GM18909 (cell line): ENCODE results near the gene HNF1B.
"Not testable (repeated sequence)": the region's sequence is repeated elsewhere in the genome, so short reads cannot be mapped to it uniquely, and the experiment has no call there.

Experiments
- ATAC-seq: cut with Tn5 transposase; IDR thresholded peaks from one replicate; pipeline ENCODE4 v1.9.1; 2021; ENCODE audit warnings: mild to moderate bottlenecking; ENCODE audit not compliant: unreplicated experiment, poor library complexity

The HNF1B gene

GRCh38 chr17:37710344-37710886 is 34.4 kb downstream of the HNF1B start:
- ATAC-seq: no peak

- no peak for ATAC-seq
Observed at GRCh38 chr17:37708616-37709212, 36.1 kb downstream of the HNF1B start.

- no peak for ATAC-seq
Observed at GRCh38 chr17:37708008-37708615, 36.7 kb downstream of the HNF1B start.

GRCh38 chr17:37706446-37706845 is 38.4 kb downstream of the HNF1B start:
- ATAC-seq: no peak

- no peak for ATAC-seq
Observed at GRCh38 chr17:37702598-37702997, 42.3 kb downstream of the HNF1B start.

- no peak for ATAC-seq
Observed at GRCh38 chr17:37701496-37701898, 43.4 kb downstream of the HNF1B start.

- no peak for ATAC-seq
Observed at GRCh38 chr17:37700881-37701280, 44.0 kb downstream of the HNF1B start.

- no peak for ATAC-seq
Observed at GRCh38 chr17:37699285-37699973, 45.4 kb downstream of the HNF1B start.

- no peak for ATAC-seq
Observed at GRCh38 chr17:37698911-37699255, 46.0 kb downstream of the HNF1B start.

GRCh38 chr17:37698132-37698910 is 46.5 kb downstream of the HNF1B start:
- ATAC-seq: no peak

GRCh38 chr17:37697381-37697780 is 47.5 kb downstream of the HNF1B start:
- no peak for ATAC-seq

- no peak for ATAC-seq
Observed at GRCh38 chr17:37696366-37696765, 48.5 kb downstream of the HNF1B start.

- no peak for ATAC-seq
Observed at GRCh38 chr17:37695726-37696125, 49.1 kb downstream of the HNF1B start.

- no peak for ATAC-seq
Observed at GRCh38 chr17:37694734-37695133, 50.1 kb downstream of the HNF1B start.

GRCh38 chr17:37693328-37693727 is 51.5 kb downstream of the HNF1B start:
- no peak for ATAC-seq

GRCh38 chr17:37691807-37692206 is 53.1 kb downstream of the HNF1B start:
- ATAC-seq: no peak

GRCh38 chr17:37689317-37689716 is 55.5 kb downstream of the HNF1B start:
- no peak for ATAC-seq

GRCh38 chr17:37683454-37683984 is 61.3 kb downstream of the HNF1B start:
- ATAC-seq: no peak

- no peak for ATAC-seq
Observed at GRCh38 chr17:37682007-37682406, 62.9 kb downstream of the HNF1B start.

- not testable (repeated sequence) for ATAC-seq
Observed at GRCh38 chr17:37679995-37680394, 64.9 kb downstream of the HNF1B start.

- no peak for ATAC-seq
Observed at GRCh38 chr17:37678036-37678435, 66.8 kb downstream of the HNF1B start.
